ENCODE data around the gene TLCD2.
"Not testable (repeated sequence)": the region's sequence is repeated elsewhere in the genome, so short reads cannot be mapped to it uniquely, and the experiment has no call there.

Gene TLCD2

DNA sequence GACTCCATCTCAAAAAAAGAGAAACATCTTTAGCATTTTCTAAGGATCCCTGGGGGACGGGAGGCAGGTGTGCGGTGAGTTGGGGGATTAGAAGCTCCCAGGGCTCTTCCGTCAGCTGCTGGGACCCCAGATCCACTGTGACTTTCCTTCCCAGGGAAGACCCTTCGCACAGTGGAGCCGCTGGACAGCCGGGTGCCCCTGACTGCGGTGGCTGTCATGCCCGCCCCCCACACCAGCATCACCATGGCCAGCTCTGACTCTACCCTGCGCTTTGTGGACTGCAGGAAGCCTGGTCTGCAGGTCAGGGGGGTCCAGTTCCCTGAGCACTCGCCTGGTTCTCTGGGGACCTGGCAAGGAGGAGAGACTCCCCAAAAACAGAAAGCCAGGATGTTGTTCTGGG, 25.2 kb upstream of the TLCD2 start:
- DNase-seq: no peak

GRCh38 chr17:1733759-1734158, 23.6 kb upstream of the TLCD2 start:
- DNase-seq: no peak

DNA sequence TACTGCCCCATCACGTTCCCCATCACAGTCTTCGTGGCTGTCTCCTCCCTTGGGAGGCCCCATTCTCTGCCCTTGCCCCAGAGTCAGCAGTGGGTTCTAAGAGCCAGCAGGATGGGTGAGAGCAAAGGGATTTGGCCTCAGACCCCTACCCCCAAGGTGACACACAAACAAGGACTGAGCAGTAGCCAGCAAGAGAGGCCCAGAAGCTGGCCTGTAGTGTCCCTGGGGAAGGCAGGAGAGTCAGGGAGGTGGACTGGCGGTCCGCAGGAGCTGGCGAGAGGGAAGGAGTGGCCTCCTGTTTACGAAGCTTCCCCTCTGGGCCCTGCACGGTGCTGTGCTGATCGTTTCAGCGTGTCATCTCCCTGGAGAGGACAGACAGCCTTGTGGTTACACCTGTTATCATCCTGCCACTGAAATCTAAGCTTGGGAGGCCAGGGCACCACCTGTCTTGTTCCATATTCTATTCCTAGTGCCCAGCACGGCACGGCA, 22.7 kb upstream of the TLCD2 start:
- no peak for DNase-seq

DNA sequence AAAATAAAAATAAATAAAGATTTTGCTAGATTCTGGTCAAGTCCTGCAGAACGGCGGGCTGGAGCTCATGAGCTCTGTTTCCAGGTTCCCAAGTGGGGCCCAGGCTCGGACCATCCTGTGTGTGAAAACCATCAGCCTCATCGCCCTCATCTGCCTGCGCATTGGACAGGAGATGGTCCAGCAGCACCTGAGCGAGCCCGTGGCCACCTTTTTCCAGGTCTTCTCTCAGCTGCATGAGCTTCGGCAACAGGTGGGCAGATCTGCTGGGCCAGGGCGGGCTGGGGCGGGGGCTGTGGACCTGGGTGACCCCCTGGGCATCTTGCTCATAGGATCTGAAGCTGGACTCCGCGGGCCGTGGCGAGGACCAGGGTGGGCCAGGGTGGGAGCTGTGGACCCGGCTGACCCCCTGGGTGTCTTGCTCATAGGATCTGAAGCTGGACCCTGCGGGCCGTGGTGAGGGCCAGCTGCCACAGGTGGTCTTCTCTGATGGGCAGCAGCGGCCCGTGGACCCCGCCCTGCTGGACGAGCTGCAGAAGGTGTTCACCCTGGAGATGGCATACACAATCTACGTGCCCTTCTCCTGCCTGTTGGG, 22.2 kb upstream of the TLCD2 start:
- DNase-seq: no peak

DNA sequence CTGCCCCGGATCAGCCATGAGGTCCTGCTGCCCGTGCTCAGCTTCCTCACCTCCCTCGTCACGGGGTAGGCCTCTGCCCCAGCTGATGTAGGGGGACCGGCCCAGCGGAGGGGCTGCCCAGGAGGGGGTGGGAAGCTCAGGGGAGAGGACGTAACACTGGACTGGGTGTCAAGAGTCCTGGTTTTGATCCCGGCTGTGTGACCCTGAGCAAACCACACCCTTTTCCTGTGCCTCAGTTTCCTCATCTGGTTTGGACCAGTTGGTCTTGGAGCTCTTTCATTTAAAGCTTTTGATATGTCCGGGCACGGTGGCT, 21.0 kb upstream of the TLCD2 start:
- no peak for DNase-seq

DNA sequence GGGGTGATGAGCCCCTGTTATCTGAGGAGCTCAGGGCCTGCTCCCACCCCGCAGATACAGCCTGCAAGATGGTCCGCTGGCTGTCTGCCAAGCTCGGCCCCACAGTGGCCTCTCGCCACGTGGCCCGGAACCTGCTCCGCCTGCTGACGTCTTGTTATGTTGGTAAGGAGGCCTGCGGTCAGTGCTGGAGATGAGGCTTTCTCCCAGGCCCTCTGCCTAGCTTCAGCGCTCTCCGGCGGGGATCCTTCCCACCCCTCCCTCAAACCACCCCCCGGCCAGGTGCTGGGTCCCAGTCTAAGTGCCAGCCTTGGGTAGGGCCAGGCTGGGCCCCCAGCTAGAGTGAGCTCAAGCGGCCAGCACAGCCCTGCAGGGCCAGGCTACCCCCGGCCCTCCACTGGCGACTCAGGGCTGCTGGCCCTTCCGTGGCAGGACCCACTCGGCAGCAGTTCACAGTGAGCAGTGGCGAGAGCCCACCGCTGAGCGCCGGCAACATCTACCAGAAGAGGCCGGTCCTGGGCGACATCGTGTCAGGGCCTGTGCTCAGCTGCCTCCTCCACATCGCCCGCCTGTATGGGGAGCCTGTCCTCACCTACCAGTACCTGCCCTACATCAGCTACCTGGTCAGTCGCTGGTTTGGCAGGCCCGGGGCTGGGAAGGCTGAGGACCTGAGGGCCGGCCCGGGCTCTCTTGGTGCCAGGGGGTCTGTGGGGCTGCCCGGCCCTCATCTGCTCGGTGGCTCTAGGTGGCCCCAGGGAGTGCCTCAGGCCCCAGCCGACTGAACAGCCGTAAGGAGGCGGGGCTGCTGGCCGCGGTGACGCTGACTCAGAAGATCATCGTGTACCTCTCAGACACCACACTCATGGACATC, 20.4 kb upstream of the TLCD2 start:
- DNase-seq: no peak

DNA sequence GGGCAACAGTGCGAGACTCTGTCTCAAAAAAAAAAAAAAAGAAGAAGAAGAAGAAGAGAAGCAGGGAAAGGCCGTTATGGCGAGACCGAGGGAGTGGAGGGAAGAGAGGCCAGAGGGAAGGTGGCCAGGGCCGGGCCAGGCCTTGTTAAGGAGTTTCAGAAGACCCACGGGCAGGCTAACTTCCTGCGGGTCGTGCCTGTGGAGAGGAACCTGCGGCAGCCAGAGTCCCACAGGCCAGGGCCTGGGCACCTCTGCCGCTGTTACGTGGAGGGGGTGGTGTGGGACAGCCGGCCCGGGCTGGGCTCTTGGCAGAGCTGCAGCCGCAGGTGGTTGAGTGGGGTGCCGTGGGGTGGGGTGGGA, 19.8 kb upstream of the TLCD2 start:
- no peak for DNase-seq

GRCh38 chr17:1727876-1728630, 17.9 kb upstream of the TLCD2 start:
- DNase-seq: no peak

GRCh38 chr17:1727258-1727789, 17.1 kb upstream of the TLCD2 start:
- no peak for DNase-seq

DNA sequence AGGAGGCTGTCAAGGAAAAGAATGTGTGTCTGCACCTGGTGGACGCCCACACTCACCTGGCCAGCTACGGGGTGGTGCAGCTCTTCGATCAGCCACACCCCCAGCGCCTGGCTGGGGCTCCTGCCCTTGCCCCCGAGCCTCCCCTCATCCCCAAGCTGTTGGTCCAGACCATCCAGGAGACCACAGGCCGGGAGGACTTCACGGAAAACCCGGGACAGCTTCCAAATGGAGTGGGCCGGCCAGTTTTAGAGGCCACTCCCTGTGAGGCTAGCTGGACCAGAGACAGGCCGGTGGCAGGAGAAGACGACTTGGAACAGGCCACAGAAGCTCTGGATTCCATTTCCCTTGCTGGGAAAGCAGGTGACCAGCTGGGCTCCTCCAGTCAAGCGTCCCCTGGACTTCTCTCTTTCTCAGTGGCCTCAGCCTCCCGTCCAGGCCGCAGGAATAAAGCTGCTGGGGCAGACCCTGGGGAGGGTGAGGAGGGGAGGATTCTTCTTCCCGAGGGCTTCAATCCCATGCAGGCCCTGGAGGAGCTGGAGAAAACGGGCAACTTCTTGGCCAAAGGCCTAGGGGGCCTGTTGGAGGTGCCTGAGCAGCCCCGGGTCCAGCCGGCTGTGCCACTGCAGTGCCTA, 16.6 kb upstream of the TLCD2 start:
- DNase-seq: no peak

GRCh38 chr17:1725642-1726511, 15.7 kb upstream of the TLCD2 start:
- no peak for DNase-seq

DNA sequence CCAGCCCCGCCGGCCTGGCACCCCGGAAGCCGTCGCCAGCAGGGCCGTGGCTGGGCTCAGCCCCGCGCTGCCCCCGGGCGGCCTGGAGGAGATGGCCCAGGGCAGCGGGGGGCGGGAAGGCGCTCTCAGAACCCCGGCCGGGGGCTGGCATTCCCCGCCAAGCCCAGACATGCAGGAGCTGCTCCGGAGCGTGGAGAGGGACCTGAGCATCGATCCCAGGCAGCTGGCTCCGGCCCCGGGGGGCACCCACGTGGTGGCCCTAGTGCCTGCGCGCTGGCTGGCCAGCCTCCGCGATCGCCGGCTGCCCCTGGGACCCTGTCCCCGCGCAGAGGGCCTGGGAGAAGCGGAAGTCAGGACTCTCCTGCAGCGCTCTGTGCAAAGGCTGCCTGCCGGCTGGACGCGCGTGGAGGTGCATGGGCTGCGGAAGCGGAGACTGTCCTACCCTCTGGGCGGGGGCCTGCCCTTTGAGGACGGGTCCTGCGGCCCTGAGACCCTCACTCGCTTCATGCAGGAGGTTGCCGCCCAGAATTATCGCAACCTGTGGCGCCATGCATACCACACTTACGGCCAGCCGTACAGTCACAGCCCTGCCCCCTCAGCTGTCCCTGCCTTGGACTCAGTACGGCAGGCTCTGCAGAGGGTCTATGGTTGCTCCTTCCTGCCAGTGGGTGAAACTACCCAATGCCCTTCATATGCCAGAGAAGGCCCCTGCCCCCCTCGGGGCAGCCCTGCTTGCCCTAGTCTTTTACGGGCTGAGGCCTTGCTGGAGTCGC, 14.9 kb upstream of the TLCD2 start:
- DNase-seq: no peak

DNA sequence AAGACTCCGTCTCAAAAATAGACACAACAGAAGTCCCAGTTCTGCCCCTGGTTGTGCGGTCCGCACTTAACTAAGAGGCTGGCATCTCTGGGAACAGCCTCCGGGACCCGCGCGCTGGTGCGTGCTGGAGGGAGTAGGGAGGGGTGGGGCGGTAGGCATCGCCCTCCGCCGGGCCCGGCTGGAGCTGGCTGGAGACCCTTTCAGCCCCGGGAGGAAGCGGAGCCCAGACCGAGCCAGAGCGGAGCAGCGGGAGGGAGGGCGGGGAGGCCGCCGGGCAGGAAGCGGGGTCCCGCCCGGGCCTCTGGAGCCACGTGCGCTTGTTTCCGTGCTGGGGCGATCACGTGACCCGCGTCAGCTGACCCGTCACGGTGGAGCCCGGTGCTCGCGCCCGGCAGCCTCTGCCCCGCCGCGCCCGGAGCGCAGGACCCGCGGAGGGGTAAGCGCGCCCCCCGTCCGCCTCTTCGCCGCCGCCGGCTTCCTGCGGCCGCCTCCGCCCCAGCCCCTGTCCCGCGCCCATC, 14.2 kb upstream of the TLCD2 start, which contains the start of gene WDR81:
WDR81 (plus strand) TSS at position 354 of the 518 bp plus-strand sequence. CDS start 256 bp downstream, outside the sequence.
- no peak for DNase-seq

GRCh38 chr17:1722022-1722421, 11.8 kb upstream of the TLCD2 start:
- DNase-seq: not testable (repeated sequence)

GRCh38 chr17:1720856-1721386, 10.7 kb upstream of the TLCD2 start:
- DNase-seq: no peak

GRCh38 chr17:1718362-1719165, 8.4 kb upstream of the TLCD2 start:
- DNase-seq: no peak

- peak; percentile 96 for DNase-seq
Observed at GRCh38 chr17:1716912-1717695, 6.9 kb upstream of the TLCD2 start.

- peak; percentile 96 for DNase-seq
Observed at GRCh38 chr17:1716076-1716911, 6.1 kb upstream of the TLCD2 start.

Data from DMS 273 treated with DMSO at 0.1 percent for 48 hours (cell line).